Endothelial cell of umbilical vein (primary cell): ENCODE measurements around the gene CBLN3.

Experiments used
- CTCF ChIP-seq, 2 donors: IDR thresholded peaks; 1 replicate in 1 of 2; 2 replicates in 1 of 2; pipeline ENCODE4 v1.5.1; 2011; ENCODE audit warnings: low read length in 2 of 2, mild to moderate bottlenecking in 2 of 2, moderate library complexity in 2 of 2, control low read depth in 1 of 2, inconsistent platforms in 1 of 2, low read depth in 1 of 2; ENCODE audit not compliant: insufficient read depth in 1 of 2; ENCODE audit errors: extremely low read depth in 1 of 2
- EZH2 ChIP-seq: IDR thresholded peaks from 2 replicates; pipeline ENCODE4 v1.6.1; 2012; ENCODE audit warnings: borderline replicate concordance, low read depth, mild to moderate bottlenecking, moderate library complexity, low read length, inconsistent platforms; ENCODE audit not compliant: severe bottlenecking
- FOS ChIP-seq: IDR thresholded peaks from 2 replicates; pipeline ENCODE4 v1.6.1; 2011; ENCODE audit warnings: mild to moderate bottlenecking, low read length, moderate library complexity, borderline replicate concordance; ENCODE audit not compliant: insufficient read depth
- GATA2 ChIP-seq: IDR thresholded peaks from 2 replicates; pipeline ENCODE4 v1.7.0; 2011; ENCODE audit warnings: low read depth, mild to moderate bottlenecking, moderate library complexity, mixed read lengths, low read length; ENCODE audit not compliant: insufficient read length, insufficient read depth
- JUN ChIP-seq: IDR thresholded peaks from 2 replicates; pipeline ENCODE4 v1.6.1; 2011; ENCODE audit warnings: borderline replicate concordance, low read depth; ENCODE audit not compliant: insufficient read length, insufficient read depth
- MAX ChIP-seq: IDR thresholded peaks from 2 replicates; pipeline ENCODE4 v1.6.1; 2011; ENCODE audit not compliant: insufficient read depth, insufficient read length
- MYC ChIP-seq: IDR thresholded peaks from one replicate; pipeline ENCODE4 v1.6.1; 2011; ENCODE audit warnings: mild to moderate bottlenecking, low read depth, low read length
- POLR2A ChIP-seq: IDR thresholded peaks from 2 replicates; pipeline ENCODE4 v1.6.1; 2012; ENCODE audit warnings: low read depth, mild to moderate bottlenecking, control low read depth, low read length
- POLR2AphosphoS5 ChIP-seq: IDR thresholded peaks from 2 replicates; pipeline ENCODE4 v1.6.1; 2012; ENCODE audit warnings: low read depth, mild to moderate bottlenecking, control low read depth, low read length, moderate library complexity; ENCODE audit not compliant: insufficient read depth

- TF ChIP-seq CTCF (IDR thresholded peaks at IDR 0.05; ENCODE audit: extremely low read depth in 1 of 2, insufficient read depth in 1 of 2, low read depth in 1 of 2, low read length in 2 of 2), result no peak
- TF ChIP-seq EZH2, result no peak
- no peak for TF ChIP-seq POLR2A
- no peak for TF ChIP-seq POLR2AphosphoS5
- TF ChIP-seq JUN, result no peak
- TF ChIP-seq MYC, result no peak
- TF ChIP-seq FOS, result no peak
- no peak for TF ChIP-seq MAX
- no peak for TF ChIP-seq GATA2
Measured at GRCh38 chr14:24465368-24465767, 35.9 kb upstream of the CBLN3 start.
